Smooth muscle cell (in vitro differentiated cells): ENCODE measurements around the gene TRIM37. TPM values are rescaled to one million over a fixed set of nuclear protein-coding genes. Genes with fewer than 3 reads are reported as not detected.

Experiments used
- DNase-seq: peaks from one replicate; lab custom pipeline; 2025; ENCODE audit not compliant: unreplicated experiment; lab: John Stamatoyannopoulos, UW
- H2AFZ ChIP-seq: fragments of 200-600 bp; sonication (generic); 2 replicates; pipeline ENCODE4 v1.6.0; 2016; ENCODE audit warnings: antibody characterized with exemption, low read depth, mild to moderate bottlenecking
- H3F3A ChIP-seq: fragments of 200-600 bp; sonication (generic); 2 replicates; pipeline ENCODE4 v1.6.0; 2017; ENCODE audit warnings: antibody characterized with exemption, low read depth
- H3K27ac ChIP-seq: fragments of 200-600 bp; sonication (generic); 2 replicates; pipeline ENCODE4 v1.5.1; 2016; ENCODE audit warnings: low read depth, mild to moderate bottlenecking
- H3K27me3 ChIP-seq: fragments of 200-600 bp; sonication (generic); 2 replicates; pipeline ENCODE4 v1.6.1; 2016; ENCODE audit warnings: low read depth, mild to moderate bottlenecking
- H3K36me3 ChIP-seq: fragments of 200-600 bp; sonication (generic); 2 replicates; pipeline ENCODE4 v1.5.1; 2016; ENCODE audit warnings: low read depth
- H3K4me1 ChIP-seq: fragments of 200-600 bp; sonication (generic); 2 replicates; pipeline ENCODE4 v1.5.1; 2016; ENCODE audit warnings: low read depth
- H3K4me2 ChIP-seq: fragments of 200-600 bp; sonication (generic); 2 replicates; pipeline ENCODE4 v1.6.0; 2016; ENCODE audit warnings: mild to moderate bottlenecking
- H3K4me3 ChIP-seq: fragments of 200-600 bp; sonication (generic); 2 replicates; pipeline ENCODE4 v1.5.1; 2016; ENCODE audit warnings: mild to moderate bottlenecking
- H3K79me2 ChIP-seq: fragments of 200-600 bp; sonication (generic); 2 replicates; pipeline ENCODE4 v1.6.0; 2016; ENCODE audit warnings: low read depth, mild to moderate bottlenecking
- H3K9ac ChIP-seq: fragments of 200-600 bp; sonication (generic); 2 replicates; pipeline ENCODE4 v1.6.0; 2016; ENCODE audit warnings: low read depth
- H3K9me3 ChIP-seq: fragments of 200-600 bp; sonication (generic); replicated peaks from 2 replicates; pipeline ENCODE4 v1.5.1; 2016; ENCODE audit warnings: low read depth
- H4K20me1 ChIP-seq: fragments of 200-600 bp; sonication (generic); 2 replicates; pipeline ENCODE4 v1.6.0; 2016; ENCODE audit warnings: low read depth
- WGBS: methylation state at CpG from one replicate; pipeline ENCODE4 v1.1.7; 2016; ENCODE audit warnings: low lambda C conversion rate; 5-methylcytosine and 5-hydroxymethylcytosine counted together
- polyA plus RNA-seq: library from polyadenylated mRNA; unstranded; fragments of >200 nt; fragmentation: Nextera tagmentation; extraction: Ambion mirVana; gene quantifications from 2 replicates; pipeline ENCODE4 v1.2.1, GENCODE V29; 2016
- total RNA-seq: library from RNA; depleted of rRNA; stranded (reverse); fragments of >200 nt; gene quantifications from 2 replicates; pipeline ENCODE4 v1.2.3, GENCODE V29; 2014
- TF ChIP-seq, protein P1 (sequence below): fragments of 200-600 bp; sonication (generic); IDR thresholded peaks from 2 replicates; pipeline ENCODE4 v1.5.1; 2017; ENCODE audit warnings: borderline replicate concordance, mild to moderate bottlenecking, antibody characterized with exemption; ENCODE audit not compliant: insufficient read depth, poor library complexity, severe bottlenecking

TRIM37 gene
- total and polyA plus RNA-seq, 2 experiments from 2014 or later: 8.0 to 16.5 TPM

DNA sequence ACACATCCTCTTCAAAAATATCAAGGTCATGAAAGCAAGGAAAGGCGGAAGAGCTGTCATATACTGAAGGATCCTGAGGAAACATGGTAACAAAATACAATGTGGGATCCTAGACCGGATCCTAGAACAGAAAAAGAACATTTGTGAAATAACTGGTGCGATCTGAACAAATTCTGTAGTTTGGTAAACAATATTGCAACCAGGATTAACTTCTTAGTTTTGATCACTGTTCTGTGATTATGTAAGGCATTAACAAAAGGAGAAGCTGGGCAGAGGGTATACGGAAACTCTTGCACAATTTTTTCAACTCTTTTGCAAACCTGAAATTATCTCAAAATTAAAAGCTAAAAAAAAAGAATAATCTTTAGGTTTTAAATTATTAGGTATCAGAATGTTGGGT is 109.7 kb downstream of the TRIM37 start:
- H3K4me2 ChIP-seq: no peak overlapping the region
- WGBS: 93% methylated on average over 4 of the region's 4 CpGs
- no peaks in the 10 kb centered on the region for H3K27me3 ChIP-seq
- DNase-seq: no peak
- no peaks in the 10 kb centered on the region for H3K36me3 ChIP-seq
- no peak overlapping the region for H3K4me3 ChIP-seq
- no peak overlapping the region for H3K27ac ChIP-seq
- TF ChIP-seq, protein P1, sequence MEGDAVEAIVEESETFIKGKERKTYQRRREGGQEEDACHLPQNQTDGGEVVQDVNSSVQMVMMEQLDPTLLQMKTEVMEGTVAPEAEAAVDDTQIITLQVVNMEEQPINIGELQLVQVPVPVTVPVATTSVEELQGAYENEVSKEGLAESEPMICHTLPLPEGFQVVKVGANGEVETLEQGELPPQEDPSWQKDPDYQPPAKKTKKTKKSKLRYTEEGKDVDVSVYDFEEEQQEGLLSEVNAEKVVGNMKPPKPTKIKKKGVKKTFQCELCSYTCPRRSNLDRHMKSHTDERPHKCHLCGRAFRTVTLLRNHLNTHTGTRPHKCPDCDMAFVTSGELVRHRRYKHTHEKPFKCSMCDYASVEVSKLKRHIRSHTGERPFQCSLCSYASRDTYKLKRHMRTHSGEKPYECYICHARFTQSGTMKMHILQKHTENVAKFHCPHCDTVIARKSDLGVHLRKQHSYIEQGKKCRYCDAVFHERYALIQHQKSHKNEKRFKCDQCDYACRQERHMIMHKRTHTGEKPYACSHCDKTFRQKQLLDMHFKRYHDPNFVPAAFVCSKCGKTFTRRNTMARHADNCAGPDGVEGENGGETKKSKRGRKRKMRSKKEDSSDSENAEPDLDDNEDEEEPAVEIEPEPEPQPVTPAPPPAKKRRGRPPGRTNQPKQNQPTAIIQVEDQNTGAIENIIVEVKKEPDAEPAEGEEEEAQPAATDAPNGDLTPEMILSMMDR: no peak
- H2AFZ ChIP-seq: no peak overlapping the region
- no peaks in the 10 kb centered on the region for H3K79me2 ChIP-seq
- no peaks in the 10 kb centered on the region for H3K4me1 ChIP-seq
- no peaks in the 10 kb centered on the region for H4K20me1 ChIP-seq
- no peak overlapping the region for H3K9ac ChIP-seq
- peaks cover 6% of the 10 kb centered on the region for H3F3A ChIP-seq
- no peaks in the 10 kb centered on the region for H3K9me3 ChIP-seq

- H3K4me2 ChIP-seq: no peak overlapping the region
- no peaks in the 10 kb centered on the region for H4K20me1 ChIP-seq
- TF ChIP-seq, protein P1: no peak
- no peak overlapping the region for H3K4me3 ChIP-seq
- H3K4me1 ChIP-seq: no peaks in the 10 kb centered on the region
- H3K9me3 ChIP-seq: no peaks in the 10 kb centered on the region
- no peak overlapping the region for H3K27ac ChIP-seq
- no peaks in the 10 kb centered on the region for H3K79me2 ChIP-seq
- no peaks in the 10 kb centered on the region for H3K36me3 ChIP-seq
- H3K27me3 ChIP-seq: no peaks in the 10 kb centered on the region
- DNase-seq: no peak
- peaks cover 6% of the 10 kb centered on the region for H3F3A ChIP-seq
- WGBS: 97% methylated on average over 7 of the region's 7 CpGs
- H3K9ac ChIP-seq: no peak overlapping the region
- H2AFZ ChIP-seq: no peak overlapping the region
Observed at GRCh38 chr17:58995247-58995940, 111.3 kb downstream of the TRIM37 start.

DNA sequence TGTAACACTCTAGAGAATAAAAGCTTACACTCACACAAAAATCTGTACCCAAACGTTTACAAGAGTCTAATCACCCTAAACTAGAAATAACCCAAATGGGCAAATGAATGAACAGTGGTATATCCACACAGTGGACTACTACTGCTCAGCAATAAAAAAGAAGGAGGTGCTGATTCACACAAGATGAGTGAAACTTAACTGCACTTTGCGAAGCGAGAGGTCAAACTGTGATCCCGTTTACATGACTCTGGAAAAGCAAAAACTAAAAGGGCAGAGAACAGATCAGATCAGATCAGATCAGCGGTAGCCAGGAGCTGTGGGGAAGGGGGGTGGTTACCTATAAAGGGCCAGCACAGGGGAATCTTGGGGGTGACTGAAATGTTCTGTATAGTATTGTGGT is 113.4 kb downstream of the TRIM37 start:
- Histone ChIP-seq H3K36me3 (no peaks in the 10 kb centered on the region), H3K27me3 (no peaks in the 10 kb centered on the region), H3F3A (peaks cover 6% of the 10 kb centered on the region), H3K4me2 (no peak overlapping the region), H3K9ac (no peak overlapping the region), H4K20me1 (no peaks in the 10 kb centered on the region), H3K27ac (peak overlapping the region; percentile 36), H3K9me3 (no peaks in the 10 kb centered on the region), H3K4me1 (no peaks in the 10 kb centered on the region), H2AFZ (no peak overlapping the region), H3K4me3 (no peak overlapping the region), H3K79me2 (no peaks in the 10 kb centered on the region)
- no peak for DNase-seq
- TF ChIP-seq, protein P1: no peak
- 68% methylated on average over 5 of the region's 5 CpGs for WGBS

GRCh38 chr17:58991718-58992331 is 114.9 kb downstream of the TRIM37 start:
- 44% methylated on average over 4 of the region's 4 CpGs for WGBS
- TF ChIP-seq, protein P1: no peak
- H3K9ac ChIP-seq: no peak overlapping the region
- no peak overlapping the region for H2AFZ ChIP-seq
- H3K27me3 ChIP-seq: no peaks in the 10 kb centered on the region
- H3K4me2 ChIP-seq: peak overlapping the region; percentile 35
- DNase-seq: no peak
- no peak overlapping the region for H3K4me3 ChIP-seq
- no peaks in the 10 kb centered on the region for H3K79me2 ChIP-seq
- H4K20me1 ChIP-seq: no peaks in the 10 kb centered on the region
- no peaks in the 10 kb centered on the region for H3K4me1 ChIP-seq
- H3K36me3 ChIP-seq: no peaks in the 10 kb centered on the region
- peak overlapping the region; percentile 71 for H3K27ac ChIP-seq
- peaks cover 6% of the 10 kb centered on the region for H3F3A ChIP-seq
- H3K9me3 ChIP-seq: no peaks in the 10 kb centered on the region
